OCI-LY7 (cell line): ENCODE results near the gene DGLUCY. TPM values are rescaled to one million over a fixed set of nuclear protein-coding genes. Genes with fewer than 3 reads are reported as not detected.

Experiments
- BruUV-seq: library from RNA; stranded (reverse); fragments of 400-500 nt; replicated peaks from 2 replicates; lab custom pipeline; 2021; lab: Mats Ljungman, UMichigan
- CTCF ChIA-PET: fragments of 300-600 bp; sonication (Branson Sonifier 250); formaldehyde crosslinking; loops from one replicate; lab custom pipeline; 2022; ENCODE audit warnings: antibody characterized with exemption; ENCODE audit not compliant: unreplicated experiment; lab: Charles Lee
- POLR2A ChIA-PET: fragments of 300-600 bp; sonication (Branson Sonifier 250); formaldehyde crosslinking; loops from one replicate; lab custom pipeline; 2022; ENCODE audit warnings: antibody characterized with exemption; lab: Charles Lee
- DNase-seq: peaks from one replicate; pipeline ENCODE4 v3.0.0-alpha.2; 2015; ENCODE audit warnings: low spot score
- H2AFZ ChIP-seq: fragments of 200-600 bp; sonication (generic), shearing (Covaris generic); 2 replicates; pipeline ENCODE4 v1.6.1; 2014; ENCODE audit warnings: mild to moderate bottlenecking, antibody characterized with exemption, low read length, moderate library complexity
- H3K27ac ChIP-seq: fragments of 200-600 bp; sonication (generic); 2 replicates; pipeline ENCODE4 v1.5.1; 2014; ENCODE audit warnings: mixed run types, low read depth, mild to moderate bottlenecking, moderate library complexity, low read length, inconsistent platforms; ENCODE audit not compliant: poor library complexity, severe bottlenecking
- H3K36me3 ChIP-seq: fragments of 200-600 bp; sonication (generic); 2 replicates; pipeline ENCODE4 v1.6.1; 2014; ENCODE audit warnings: mild to moderate bottlenecking, antibody characterized with exemption, low read length, moderate library complexity, mixed read lengths; ENCODE audit not compliant: insufficient read depth
- H3K4me1 ChIP-seq: fragments of 200-600 bp; sonication (generic); 2 replicates; pipeline ENCODE4 v1.5.1; 2014; ENCODE audit warnings: mild to moderate bottlenecking, low read length; ENCODE audit not compliant: insufficient read depth, poor library complexity, severe bottlenecking
- H3K4me2 ChIP-seq: fragments of 200-600 bp; sonication (generic); 2 replicates; pipeline ENCODE4 v1.6.1; 2014; ENCODE audit warnings: mild to moderate bottlenecking, low read length
- H3K4me3 ChIP-seq: fragments of 200-600 bp; sonication (generic); 2 replicates; pipeline ENCODE4 v1.5.1; 2014; ENCODE audit warnings: mild to moderate bottlenecking, low read depth, low read length; ENCODE audit not compliant: poor library complexity, severe bottlenecking
- H3K79me2 ChIP-seq: fragments of 200-600 bp; sonication (generic); 2 replicates; pipeline ENCODE4 v1.6.1; 2016; ENCODE audit warnings: low read depth, mild to moderate bottlenecking, low read length, moderate library complexity, mixed read lengths; ENCODE audit not compliant: insufficient read depth
- H3K9me2 ChIP-seq: fragments of 200-600 bp; sonication (generic); 2 replicates; pipeline ENCODE4 v1.6.1; 2016; ENCODE audit warnings: mild to moderate bottlenecking, low read length, mixed read lengths; ENCODE audit not compliant: insufficient read depth
- H3K9me3 ChIP-seq: fragments of 200-600 bp; sonication (generic); 2 replicates; pipeline ENCODE4 v1.6.1; 2014; ENCODE audit warnings: mild to moderate bottlenecking, mixed run types, low read length, mixed read lengths
- H4K20me1 ChIP-seq: fragments of 200-600 bp; sonication (generic); 2 replicates; pipeline ENCODE4 v1.6.1; 2014; ENCODE audit warnings: mild to moderate bottlenecking, antibody characterized with exemption, low read length, moderate library complexity, mixed read lengths; ENCODE audit not compliant: insufficient read depth
- EZH2phosphoT487 ChIP-seq: fragments of 200-600 bp; sonication (generic); IDR thresholded peaks from 2 replicates; pipeline ENCODE4 v1.6.1; 2018; ENCODE audit warnings: low read depth, borderline replicate concordance, mild to moderate bottlenecking, mixed run types, antibody characterized with exemption, low read length, moderate library complexity, mixed read lengths
- intact Hi-C: fragments of 100-400 bp; cut with micrococcal nuclease; formaldehyde crosslinking; loops from one replicate; pipeline ENCODE4 v1.10.0; 2022; ENCODE audit not compliant: unreplicated experiment
- total RNA-seq, 2 experiments: library from RNA; depleted of rRNA in 1 of 2; stranded (reverse); fragments of >200 nt in 1 of 2; shearing (Covaris generic) in 1 of 2; gene quantifications; 2 replicates each; pipeline ENCODE4 v1.2.3, GENCODE V29; 2014 to 2022
- TF ChIP-seq, protein P1 (sequence below): fragments of 200-600 bp; sonication (generic); conservative IDR thresholded peaks from 2 replicates; pipeline ENCODE4 v1.5.1; 2014; ENCODE audit warnings: mild to moderate bottlenecking, antibody characterized with exemption, low read length, moderate library complexity, mixed read lengths

Gene DGLUCY
- total RNA-seq, 2 experiments from 2014 or later = 37.6 to 56.8 TPM

DNA sequence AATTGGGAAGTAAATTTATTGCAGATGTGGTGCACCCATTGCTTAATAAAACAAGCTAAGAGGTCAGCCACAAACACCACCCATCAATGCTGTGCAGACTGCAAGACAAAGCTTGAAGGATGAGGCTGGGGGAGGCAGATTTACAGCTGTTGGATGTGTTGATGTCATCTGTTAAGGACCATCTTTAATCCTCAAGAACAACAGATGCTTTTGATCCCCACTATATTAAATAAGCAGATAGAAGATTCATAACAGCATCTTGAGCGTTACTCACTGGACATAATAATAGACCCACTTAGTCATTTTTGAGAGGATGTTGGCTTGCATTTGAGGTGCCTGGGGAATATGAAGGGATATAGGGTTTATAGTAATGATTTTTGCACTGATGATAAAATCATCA is 71.8 kb downstream of the DGLUCY start:
- ChIA-PET POLR2A (interaction anchor here (0.6 to 0.7 kb wide), 3 partner anchors 58 to 146 kb away, joined by 3 read pairs; no protein-coding TSS in a partner anchor), CTCF (no interaction called here)

GRCh38 chr14:91186515-91187066 is 72.7 kb downstream of the DGLUCY start:
- Histone ChIP-seq H3K36me3 (peaks cover 59% of the 10 kb centered on the region), H3K4me1 (no peaks in the 10 kb centered on the region), H3K27ac (no peak overlapping the region), H3K79me2 (no peaks in the 10 kb centered on the region), H2AFZ (no peak overlapping the region), H3K9me3 (no peaks in the 10 kb centered on the region), H3K9me2 (no peaks in the 10 kb centered on the region), H3K4me3 (no peak overlapping the region), H3K4me2 (no peak overlapping the region), H4K20me1 (no peaks in the 10 kb centered on the region)
- CTCF ChIA-PET = no interaction called here
- BruUV-seq = no TSS peak
- intact Hi-C loops = no loop called here
- DNase-seq = no peak
- POLR2A ChIA-PET = no interaction called here
- TF ChIP-seq EZH2phosphoT487 = no peak
- TF ChIP-seq, protein P1, sequence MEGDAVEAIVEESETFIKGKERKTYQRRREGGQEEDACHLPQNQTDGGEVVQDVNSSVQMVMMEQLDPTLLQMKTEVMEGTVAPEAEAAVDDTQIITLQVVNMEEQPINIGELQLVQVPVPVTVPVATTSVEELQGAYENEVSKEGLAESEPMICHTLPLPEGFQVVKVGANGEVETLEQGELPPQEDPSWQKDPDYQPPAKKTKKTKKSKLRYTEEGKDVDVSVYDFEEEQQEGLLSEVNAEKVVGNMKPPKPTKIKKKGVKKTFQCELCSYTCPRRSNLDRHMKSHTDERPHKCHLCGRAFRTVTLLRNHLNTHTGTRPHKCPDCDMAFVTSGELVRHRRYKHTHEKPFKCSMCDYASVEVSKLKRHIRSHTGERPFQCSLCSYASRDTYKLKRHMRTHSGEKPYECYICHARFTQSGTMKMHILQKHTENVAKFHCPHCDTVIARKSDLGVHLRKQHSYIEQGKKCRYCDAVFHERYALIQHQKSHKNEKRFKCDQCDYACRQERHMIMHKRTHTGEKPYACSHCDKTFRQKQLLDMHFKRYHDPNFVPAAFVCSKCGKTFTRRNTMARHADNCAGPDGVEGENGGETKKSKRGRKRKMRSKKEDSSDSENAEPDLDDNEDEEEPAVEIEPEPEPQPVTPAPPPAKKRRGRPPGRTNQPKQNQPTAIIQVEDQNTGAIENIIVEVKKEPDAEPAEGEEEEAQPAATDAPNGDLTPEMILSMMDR = no peak

More for the DNA sequence above, 71.8 kb downstream of the DGLUCY start:
- Histone ChIP-seq H3K36me3 (peaks cover 60% of the 10 kb centered on the region), H4K20me1 (no peaks in the 10 kb centered on the region), H3K9me2 (no peaks in the 10 kb centered on the region), H3K27ac (no peak overlapping the region), H3K79me2 (no peaks in the 10 kb centered on the region), H2AFZ (no peak overlapping the region), H3K4me1 (no peaks in the 10 kb centered on the region), H3K9me3 (no peaks in the 10 kb centered on the region), H3K4me3 (no peak overlapping the region), H3K4me2 (no peak overlapping the region)
- no TSS peak for BruUV-seq
- no peak for TF ChIP-seq EZH2phosphoT487
- TF ChIP-seq, protein P1 = no peak
- intact Hi-C loops = no loop called here
- DNase-seq = no peak

GRCh38 chr14:91187271-91187670 is 73.4 kb downstream of the DGLUCY start:
- ChIA-PET CTCF (no interaction called here), POLR2A (no interaction called here)
- no peak for TF ChIP-seq EZH2phosphoT487
- TF ChIP-seq, protein P1 = no peak
- H3K4me1 ChIP-seq = no peaks in the 10 kb centered on the region
- no peaks in the 10 kb centered on the region for H3K79me2 ChIP-seq
- intact Hi-C loops = no loop called here
- H3K4me3 ChIP-seq = no peak overlapping the region
- no peak overlapping the region for H3K27ac ChIP-seq
- BruUV-seq = no TSS peak
- no peaks in the 10 kb centered on the region for H4K20me1 ChIP-seq
- no peaks in the 10 kb centered on the region for H3K9me3 ChIP-seq
- DNase-seq = no peak
- H2AFZ ChIP-seq = no peak overlapping the region
- H3K4me2 ChIP-seq = no peak overlapping the region
- H3K9me2 ChIP-seq = no peaks in the 10 kb centered on the region
- H3K36me3 ChIP-seq = peaks cover 65% of the 10 kb centered on the region
